ENCODE results near the gene CCDC141. TPM values are rescaled to one million over a fixed set of nuclear protein-coding genes. Genes with fewer than 3 reads are reported as not detected.

Gene CCDC141
- total RNA-seq, 1 donor, result not detected

- no peak overlapping the region for H2AFZ ChIP-seq (ENCODE audit: low read length)
- no peak for DNase-seq (ENCODE audit: insufficient read length, low spot score, missing footprints)
Observed at GRCh38 chr2:178819147-178819875, 230.6 kb downstream of the CCDC141 start.

GRCh38 chr2:178811901-178812300 is 238.0 kb downstream of the CCDC141 start:
- Histone ChIP-seq H3K9me3 (ENCODE audit: low read depth, low read length) (no peaks in the 10 kb centered on the region), H3K36me3 (ENCODE audit: insufficient read depth, low read length) (no peaks in the 10 kb centered on the region), H3K4me1 (ENCODE audit: insufficient read depth, low read length) (no peaks in the 10 kb centered on the region), H3K4me3 (ENCODE audit: insufficient read depth, low read length) (no peak overlapping the region), H3K4me2 (ENCODE audit: insufficient read depth, low read length) (no peak overlapping the region), H3K27ac (ENCODE audit: low read depth, low read length) (no peak overlapping the region), H3K79me2 (ENCODE audit: insufficient read depth, low read length) (no peaks in the 10 kb centered on the region), H3K27me3 (ENCODE audit: insufficient read depth, low read length) (no peaks in the 10 kb centered on the region), H2AFZ (ENCODE audit: low read length) (no peak overlapping the region), H4K20me1 (ENCODE audit: insufficient read depth, low read length) (no peaks in the 10 kb centered on the region)
- no peak for TF ChIP-seq CTCF (IDR thresholded peaks at IDR 0.05; ENCODE audit: extremely low read depth, low read depth, low read length)
- no peak for DNase-seq (ENCODE audit: insufficient read length, low spot score, missing footprints)

More at GRCh38 chr2:178819147-178819875, 230.6 kb downstream of the CCDC141 start:
- Histone ChIP-seq H3K27ac (ENCODE audit: low read depth, low read length) (no peak overlapping the region), H3K79me2 (ENCODE audit: insufficient read depth, low read length) (no peaks in the 10 kb centered on the region), H3K27me3 (ENCODE audit: insufficient read depth, low read length) (no peaks in the 10 kb centered on the region), H3K36me3 (ENCODE audit: insufficient read depth, low read length) (no peaks in the 10 kb centered on the region), H3K4me2 (ENCODE audit: insufficient read depth, low read length) (no peak overlapping the region), H3K4me1 (ENCODE audit: insufficient read depth, low read length) (peaks cover 4% of the 10 kb centered on the region), H3K4me3 (ENCODE audit: insufficient read depth, low read length) (no peak overlapping the region), H4K20me1 (ENCODE audit: insufficient read depth, low read length) (no peaks in the 10 kb centered on the region), H3K9me3 (ENCODE audit: low read depth, low read length) (no peaks in the 10 kb centered on the region)
- no peak for TF ChIP-seq CTCF (IDR thresholded peaks at IDR 0.05; ENCODE audit: extremely low read depth, low read depth, low read length)

- Histone ChIP-seq H3K4me3 (ENCODE audit: insufficient read depth, low read length) (no peak overlapping the region), H2AFZ (ENCODE audit: low read length) (no peak overlapping the region), H3K4me2 (ENCODE audit: insufficient read depth, low read length) (no peak overlapping the region), H4K20me1 (ENCODE audit: insufficient read depth, low read length) (no peaks in the 10 kb centered on the region), H3K27me3 (ENCODE audit: insufficient read depth, low read length) (no peaks in the 10 kb centered on the region), H3K36me3 (ENCODE audit: insufficient read depth, low read length) (no peaks in the 10 kb centered on the region), H3K9me3 (ENCODE audit: low read depth, low read length) (no peaks in the 10 kb centered on the region), H3K79me2 (ENCODE audit: insufficient read depth, low read length) (no peaks in the 10 kb centered on the region), H3K4me1 (ENCODE audit: insufficient read depth, low read length) (no peaks in the 10 kb centered on the region), H3K27ac (ENCODE audit: low read depth, low read length) (no peak overlapping the region)
- DNase-seq (ENCODE audit: insufficient read length, low spot score, missing footprints), result no peak
- no peak for TF ChIP-seq CTCF (IDR thresholded peaks at IDR 0.05; ENCODE audit: extremely low read depth, low read depth, low read length)
Observed at GRCh38 chr2:178811045-178811444, 238.9 kb downstream of the CCDC141 start.

GRCh38 chr2:178810422-178810821 is 239.5 kb downstream of the CCDC141 start:
- no peak overlapping the region for H3K27ac ChIP-seq (ENCODE audit: low read depth, low read length)
- no peak overlapping the region for H2AFZ ChIP-seq (ENCODE audit: low read length)
- no peaks in the 10 kb centered on the region for H3K9me3 ChIP-seq (ENCODE audit: low read depth, low read length)
- no peak for DNase-seq (ENCODE audit: insufficient read length, low spot score, missing footprints)
- H3K36me3 ChIP-seq (ENCODE audit: insufficient read depth, low read length), result no peaks in the 10 kb centered on the region
- no peaks in the 10 kb centered on the region for H3K4me1 ChIP-seq (ENCODE audit: insufficient read depth, low read length)
- no peak overlapping the region for H3K4me3 ChIP-seq (ENCODE audit: insufficient read depth, low read length)
- no peak for TF ChIP-seq CTCF (IDR thresholded peaks at IDR 0.05; ENCODE audit: extremely low read depth, low read depth, low read length)
- no peaks in the 10 kb centered on the region for H4K20me1 ChIP-seq (ENCODE audit: insufficient read depth, low read length)
- no peak overlapping the region for H3K4me2 ChIP-seq (ENCODE audit: insufficient read depth, low read length)
- no peaks in the 10 kb centered on the region for H3K27me3 ChIP-seq (ENCODE audit: insufficient read depth, low read length)
- no peaks in the 10 kb centered on the region for H3K79me2 ChIP-seq (ENCODE audit: insufficient read depth, low read length)
